ENCODE data around the gene EXOC6B.

Gene EXOC6B

GRCh38 chr2:72731116-72731515 lies 94.7 kb downstream of the EXOC6B start:
- no peak for DNase-seq

- DNase-seq, result no peak
Observed at GRCh38 chr2:72727356-72727755, 98.5 kb downstream of the EXOC6B start.

DNA sequence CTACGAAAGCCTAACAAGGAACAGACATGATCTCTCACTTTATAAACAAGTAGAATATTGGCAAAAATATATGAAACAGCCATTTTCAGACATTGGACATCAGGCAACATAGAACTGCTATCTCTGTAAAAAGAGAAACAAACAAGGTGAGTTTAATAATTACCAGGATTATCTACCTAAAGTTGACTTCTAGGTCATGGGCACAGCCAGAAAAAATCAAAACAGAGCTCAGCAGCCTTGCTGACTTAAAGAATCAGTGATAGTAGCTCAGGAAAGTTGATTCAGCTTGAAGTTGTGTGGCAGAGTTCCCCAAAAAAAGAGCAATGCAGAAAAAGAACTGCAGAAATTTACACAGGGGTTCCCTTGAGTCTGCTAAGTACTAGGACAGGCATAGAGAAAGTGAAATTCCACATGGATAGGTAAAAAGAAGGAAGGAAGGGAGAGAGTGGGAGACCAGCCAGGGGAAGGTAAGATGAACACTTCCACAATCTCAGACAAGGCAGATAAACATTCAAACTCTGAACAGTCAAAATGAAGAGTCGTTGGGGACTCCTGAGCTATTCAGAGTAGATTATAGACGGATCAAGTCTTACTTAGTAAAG lies 102.0 kb downstream of the EXOC6B start:
- DNase-seq, result no peak

GRCh38 chr2:72722492-72723070 lies 103.3 kb downstream of the EXOC6B start:
- peak; percentile 68 for DNase-seq

- DNase-seq, result no peak
Observed at GRCh38 chr2:72719416-72719815, 106.4 kb downstream of the EXOC6B start.

GRCh38 chr2:72718876-72719275 lies 107.0 kb downstream of the EXOC6B start:
- no peak for DNase-seq

DNA sequence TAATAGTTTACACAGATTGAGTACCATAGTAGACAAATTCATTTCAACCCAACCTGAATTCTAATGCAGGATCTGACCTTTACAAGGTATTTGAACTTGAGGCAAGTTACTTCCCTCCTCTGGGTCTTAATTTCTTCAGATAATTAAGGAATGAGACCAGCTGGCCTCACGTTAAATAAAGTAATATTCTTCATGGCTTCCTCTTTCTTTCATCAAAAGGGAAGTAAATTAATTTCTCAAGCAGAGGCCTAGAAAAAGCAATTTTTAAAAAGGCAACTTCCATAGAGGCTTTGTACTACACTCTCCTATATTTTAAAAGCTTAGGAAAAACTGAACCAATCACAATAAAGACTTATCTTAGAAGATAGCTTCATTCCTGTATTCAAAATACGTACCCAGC lies 109.2 kb downstream of the EXOC6B start:
- no peak for DNase-seq

- no peak for DNase-seq
Observed at GRCh38 chr2:72713857-72714256, 112.0 kb downstream of the EXOC6B start.

GRCh38 chr2:72712977-72713376 lies 112.9 kb downstream of the EXOC6B start:
- no peak for DNase-seq

- DNase-seq, result no peak
Observed at GRCh38 chr2:72712304-72712703, 113.5 kb downstream of the EXOC6B start.

DNA sequence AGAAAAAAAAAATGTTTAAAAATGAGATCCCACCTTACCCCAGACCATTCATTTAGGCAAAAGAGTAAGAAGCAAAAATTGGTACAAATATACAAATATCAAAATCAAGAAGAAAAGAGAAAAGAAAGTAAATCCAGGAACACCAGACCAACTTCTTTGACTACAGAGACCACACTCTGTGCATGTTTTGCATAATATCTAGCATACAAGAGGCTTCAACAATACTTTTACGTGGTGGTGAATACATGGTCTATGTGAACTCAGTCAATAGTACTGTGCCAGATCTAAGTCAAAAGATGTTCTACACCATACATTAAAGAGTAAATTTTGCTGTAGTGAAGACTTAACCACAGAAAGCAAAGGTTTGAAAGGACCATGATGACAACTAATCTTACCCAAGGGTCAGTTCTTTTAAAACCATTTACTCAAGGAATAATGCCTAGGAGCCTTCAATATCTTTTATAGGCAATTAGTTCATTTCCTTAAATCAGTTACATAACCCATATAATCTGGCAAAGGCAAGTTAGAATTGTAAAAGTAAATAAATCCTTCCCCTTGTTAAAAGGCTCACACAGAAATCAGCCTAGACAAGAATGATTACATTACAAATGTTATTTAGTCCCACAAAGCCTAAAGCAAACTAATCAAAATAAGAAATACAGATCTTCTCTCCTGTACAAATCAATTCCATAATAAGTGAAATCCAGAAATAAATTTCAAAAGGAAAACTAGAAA lies 115.2 kb downstream of the EXOC6B start:
- DNase-seq, result no peak

DNA sequence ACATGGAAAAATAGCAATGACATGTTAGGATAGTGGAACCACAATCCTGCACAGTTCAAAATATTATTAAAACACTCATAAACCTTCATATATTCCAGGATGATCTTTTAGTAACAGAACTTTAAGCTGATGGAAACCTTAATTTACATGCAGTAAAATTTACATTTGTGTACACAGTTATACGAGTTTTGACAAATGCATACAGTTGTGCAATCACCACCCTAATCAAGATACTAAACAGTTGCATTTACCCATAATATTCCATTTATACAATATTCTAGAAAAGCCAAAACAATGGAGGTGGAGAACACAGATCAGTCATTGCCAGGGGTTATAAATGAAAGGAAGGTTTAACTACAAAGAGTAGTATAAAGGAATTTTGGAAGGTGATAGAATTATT lies 117.6 kb downstream of the EXOC6B start:
- DNase-seq, result no peak

GRCh38 chr2:72698300-72698699 lies 127.5 kb downstream of the EXOC6B start:
- no peak for DNase-seq

DNA sequence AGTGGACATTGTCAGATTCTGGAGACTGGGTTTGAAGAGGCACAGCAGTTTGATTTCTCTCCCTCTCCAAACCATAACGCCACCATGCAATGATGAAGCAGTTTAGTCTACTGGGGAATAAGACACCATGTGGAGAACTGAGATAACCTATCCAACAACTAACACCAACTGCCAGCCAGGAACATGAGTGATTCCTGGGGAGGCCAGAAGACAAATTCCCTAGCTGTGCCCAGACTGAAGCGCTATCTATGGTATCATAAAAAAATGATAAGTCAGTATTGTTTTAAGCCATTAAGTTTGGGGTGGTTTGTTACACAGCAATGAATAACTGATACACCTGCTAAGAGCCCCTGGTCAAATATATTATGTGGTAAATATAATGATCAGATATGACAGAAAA lies 129.3 kb downstream of the EXOC6B start:
- DNase-seq, result no peak

- DNase-seq, result no peak
Observed at GRCh38 chr2:72695676-72696075, 130.2 kb downstream of the EXOC6B start.

- DNase-seq, result peak; percentile 75
Observed at GRCh38 chr2:72694715-72695496, 130.9 kb downstream of the EXOC6B start.

- no peak for DNase-seq
Observed at GRCh38 chr2:72689579-72690195, 136.1 kb downstream of the EXOC6B start.

- DNase-seq, result no peak
Observed at GRCh38 chr2:72685638-72686213, 140.1 kb downstream of the EXOC6B start.

DNA sequence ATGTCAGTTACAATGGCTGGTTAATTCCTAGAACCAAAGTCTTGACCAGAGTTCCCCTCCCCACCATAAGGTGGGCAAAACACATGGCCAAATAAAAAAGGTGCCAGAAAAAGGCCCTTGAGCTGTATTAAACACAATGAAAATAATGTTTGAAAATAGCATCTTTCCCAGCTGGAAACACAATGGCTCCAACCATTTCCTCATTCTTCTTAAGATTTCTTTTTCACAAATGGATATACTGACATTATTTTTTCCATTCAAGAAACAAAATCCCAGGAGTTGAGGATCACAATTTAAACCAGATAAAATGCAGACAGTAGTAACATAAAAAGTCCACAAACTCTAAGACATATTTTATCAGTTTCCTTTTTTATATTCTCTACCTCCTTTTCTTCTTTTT lies 143.8 kb downstream of the EXOC6B start:
- DNase-seq, result no peak

DNA sequence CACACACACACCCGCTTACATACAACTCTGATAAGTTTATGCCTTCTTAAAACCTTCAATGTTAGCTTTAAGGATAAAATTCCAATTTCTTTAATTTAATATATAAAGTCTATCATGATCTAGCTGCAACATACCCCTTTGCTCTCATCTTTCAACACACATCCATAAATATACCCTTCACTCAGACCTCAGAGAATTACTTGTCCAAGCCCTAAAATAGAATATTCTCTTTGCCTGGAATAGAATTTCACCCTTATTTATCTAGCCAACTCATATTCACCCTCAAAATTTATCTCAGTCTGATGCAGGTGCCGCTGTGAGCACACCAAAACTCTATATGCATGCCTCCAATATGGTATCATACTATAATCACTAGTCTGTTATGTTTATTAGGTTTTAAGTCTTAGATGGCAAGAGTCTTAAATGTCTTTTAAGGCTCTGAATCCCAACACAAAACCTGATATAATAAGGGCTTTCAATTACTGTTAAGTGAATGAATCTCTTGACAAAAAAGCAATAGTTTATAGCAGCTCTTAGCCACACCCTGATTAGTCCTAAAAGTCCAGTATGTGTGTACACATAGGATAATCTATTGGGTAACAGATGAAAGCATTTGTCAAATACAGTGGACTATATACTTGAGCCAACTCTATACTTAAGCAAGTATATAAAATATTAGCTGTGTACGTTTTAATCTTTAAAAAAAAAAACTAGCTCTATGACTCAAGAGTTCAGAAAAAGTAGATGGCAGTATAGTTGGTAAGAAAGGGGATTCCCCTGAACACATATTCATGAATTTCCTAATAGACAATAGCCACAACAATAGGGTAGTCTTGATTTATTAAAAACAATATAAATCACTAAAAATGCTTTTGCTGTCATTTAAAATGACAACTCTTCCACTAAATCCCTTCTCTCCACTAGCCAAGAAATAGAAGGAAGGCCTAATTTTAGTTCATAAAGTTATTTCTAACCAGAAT lies 144.5 kb downstream of the EXOC6B start:
- no peak for DNase-seq

- DNase-seq, result peak; percentile 4
Observed at GRCh38 chr2:72678024-72678423, 147.8 kb downstream of the EXOC6B start.
